Endothelial cell of umbilical vein (primary cell): ENCODE results near the gene FMN1.

Source experiments
- EZH2 ChIP-seq: IDR thresholded peaks from 2 replicates; pipeline ENCODE4 v1.6.1; 2012; ENCODE audit warnings: borderline replicate concordance, low read depth, mild to moderate bottlenecking, moderate library complexity, low read length, inconsistent platforms; ENCODE audit not compliant: severe bottlenecking
- FOS ChIP-seq: IDR thresholded peaks from 2 replicates; pipeline ENCODE4 v1.6.1; 2011; ENCODE audit warnings: mild to moderate bottlenecking, low read length, moderate library complexity, borderline replicate concordance; ENCODE audit not compliant: insufficient read depth
- MYC ChIP-seq: IDR thresholded peaks from one replicate; pipeline ENCODE4 v1.6.1; 2011; ENCODE audit warnings: mild to moderate bottlenecking, low read depth, low read length
- POLR2A ChIP-seq: IDR thresholded peaks from 2 replicates; pipeline ENCODE4 v1.6.1; 2012; ENCODE audit warnings: low read depth, mild to moderate bottlenecking, control low read depth, low read length
- POLR2AphosphoS5 ChIP-seq: IDR thresholded peaks from 2 replicates; pipeline ENCODE4 v1.6.1; 2012; ENCODE audit warnings: low read depth, mild to moderate bottlenecking, control low read depth, low read length, moderate library complexity; ENCODE audit not compliant: insufficient read depth
- TF ChIP-seq, protein P1 (sequence below), 2 donors: IDR thresholded peaks; 1 replicate in 1 of 2; 2 replicates in 1 of 2; pipeline ENCODE4 v1.5.1; 2011; ENCODE audit warnings: low read length in 2 of 2, mild to moderate bottlenecking in 2 of 2, moderate library complexity in 2 of 2, control low read depth in 1 of 2, inconsistent platforms in 1 of 2, low read depth in 1 of 2; ENCODE audit not compliant: insufficient read depth in 1 of 2; ENCODE audit errors: extremely low read depth in 1 of 2
- TF ChIP-seq, protein P2 (sequence below): IDR thresholded peaks from 2 replicates; pipeline ENCODE4 v1.6.1; 2011; ENCODE audit not compliant: insufficient read depth, insufficient read length

DNA sequence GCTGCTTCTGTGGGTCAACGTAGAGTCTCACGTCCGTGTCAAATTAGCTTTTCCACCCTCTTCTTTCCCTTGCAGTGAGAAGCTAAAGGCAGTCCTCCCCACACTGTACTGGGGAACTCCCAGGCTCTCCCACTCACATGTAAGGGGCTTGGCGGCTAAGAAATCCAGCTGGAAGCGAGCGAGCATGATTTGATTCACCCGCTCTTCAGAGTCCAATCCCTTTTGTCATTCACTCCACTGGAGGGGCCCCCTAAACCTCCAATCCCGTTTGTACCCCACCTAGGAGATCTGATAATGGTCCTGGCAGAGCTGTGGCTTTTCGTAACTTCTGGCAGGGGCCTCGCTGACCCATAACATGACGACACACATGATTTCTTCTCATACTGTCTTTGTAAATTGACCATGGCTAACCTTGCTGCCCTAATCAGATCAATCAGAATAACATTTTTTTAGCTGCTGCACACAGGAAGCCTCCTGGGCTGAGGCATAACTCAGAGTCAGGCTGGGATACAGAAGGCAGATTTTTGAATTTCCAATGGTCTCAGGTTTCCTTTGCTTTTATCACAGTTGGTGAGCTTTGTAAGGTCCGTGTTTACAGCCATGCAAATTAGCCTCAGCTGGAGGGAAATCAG, 241.5 kb downstream of the FMN1 start:
- TF ChIP-seq, protein P1, sequence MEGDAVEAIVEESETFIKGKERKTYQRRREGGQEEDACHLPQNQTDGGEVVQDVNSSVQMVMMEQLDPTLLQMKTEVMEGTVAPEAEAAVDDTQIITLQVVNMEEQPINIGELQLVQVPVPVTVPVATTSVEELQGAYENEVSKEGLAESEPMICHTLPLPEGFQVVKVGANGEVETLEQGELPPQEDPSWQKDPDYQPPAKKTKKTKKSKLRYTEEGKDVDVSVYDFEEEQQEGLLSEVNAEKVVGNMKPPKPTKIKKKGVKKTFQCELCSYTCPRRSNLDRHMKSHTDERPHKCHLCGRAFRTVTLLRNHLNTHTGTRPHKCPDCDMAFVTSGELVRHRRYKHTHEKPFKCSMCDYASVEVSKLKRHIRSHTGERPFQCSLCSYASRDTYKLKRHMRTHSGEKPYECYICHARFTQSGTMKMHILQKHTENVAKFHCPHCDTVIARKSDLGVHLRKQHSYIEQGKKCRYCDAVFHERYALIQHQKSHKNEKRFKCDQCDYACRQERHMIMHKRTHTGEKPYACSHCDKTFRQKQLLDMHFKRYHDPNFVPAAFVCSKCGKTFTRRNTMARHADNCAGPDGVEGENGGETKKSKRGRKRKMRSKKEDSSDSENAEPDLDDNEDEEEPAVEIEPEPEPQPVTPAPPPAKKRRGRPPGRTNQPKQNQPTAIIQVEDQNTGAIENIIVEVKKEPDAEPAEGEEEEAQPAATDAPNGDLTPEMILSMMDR (IDR thresholded peaks at IDR 0.05; ENCODE audit: extremely low read depth in 1 of 2, insufficient read depth in 1 of 2, low read depth in 1 of 2, low read length in 2 of 2) = no peak
- TF ChIP-seq, protein P2, sequence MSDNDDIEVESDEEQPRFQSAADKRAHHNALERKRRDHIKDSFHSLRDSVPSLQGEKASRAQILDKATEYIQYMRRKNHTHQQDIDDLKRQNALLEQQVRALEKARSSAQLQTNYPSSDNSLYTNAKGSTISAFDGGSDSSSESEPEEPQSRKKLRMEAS = no peak
- TF ChIP-seq EZH2 (no peak), POLR2A (no peak), POLR2AphosphoS5 (no peak), FOS (no peak), MYC (no peak)
